HG02943 (cell line): ENCODE data around the gene AP3D1.
A peak's percentile ranks its signal among the peaks of the same experiment; 100 is the strongest.
"Not testable (repeated sequence)": the region's sequence is repeated elsewhere in the genome, so short reads cannot be mapped to it uniquely, and the experiment has no call there.

Source experiments
- ATAC-seq: cut with Tn5 transposase; IDR thresholded peaks from one replicate; pipeline ENCODE4 v1.9.1; 2021; ENCODE audit warnings: mild to moderate bottlenecking, low read depth, moderate library complexity; ENCODE audit not compliant: unreplicated experiment

Gene AP3D1

GRCh38 chr19:2157452-2157851 is 6.1 kb upstream of the AP3D1 start:
- ATAC-seq = no peak

- ATAC-seq = no peak
Measured at GRCh38 chr19:2154587-2155075, 3.3 kb upstream of the AP3D1 start.

GRCh38 chr19:2150794-2151338 is 500 bp downstream of the AP3D1 start:
- peak; percentile 21 for ATAC-seq

GRCh38 chr19:2149980-2150793 is 1.2 kb downstream of the AP3D1 start:
- ATAC-seq = no peak

- no peak for ATAC-seq
Measured at GRCh38 chr19:2148482-2149135, 2.8 kb downstream of the AP3D1 start.

- ATAC-seq = no peak
Measured at GRCh38 chr19:2145831-2146241, 5.5 kb downstream of the AP3D1 start.

GRCh38 chr19:2144190-2144589 is 7.2 kb downstream of the AP3D1 start:
- ATAC-seq = no peak

- no peak for ATAC-seq
Measured at GRCh38 chr19:2142173-2142829, 9.1 kb downstream of the AP3D1 start.

GRCh38 chr19:2140138-2140569 is 11.2 kb downstream of the AP3D1 start:
- no peak for ATAC-seq

GRCh38 chr19:2139385-2140137 is 11.8 kb downstream of the AP3D1 start:
- ATAC-seq = no peak

- no peak for ATAC-seq
Measured at GRCh38 chr19:2138061-2138728, 13.2 kb downstream of the AP3D1 start.

GRCh38 chr19:2136796-2137195 is 14.6 kb downstream of the AP3D1 start:
- no peak for ATAC-seq

- no peak for ATAC-seq
Measured at GRCh38 chr19:2135474-2136402, 15.6 kb downstream of the AP3D1 start.

GRCh38 chr19:2132731-2133490 is 18.5 kb downstream of the AP3D1 start:
- ATAC-seq = no peak

- ATAC-seq = no peak
Measured at GRCh38 chr19:2132191-2132590, 19.2 kb downstream of the AP3D1 start.

- not testable (repeated sequence) for ATAC-seq
Measured at GRCh38 chr19:2131012-2131975, 20.1 kb downstream of the AP3D1 start.
